WI38 (cell line): ENCODE results near the gene NOTCH1.

Source experiments
- H3K4me3 ChIP-seq: 2 replicates; pipeline ENCODE4 v1.5.1; 2011; ENCODE audit warnings: low read depth, mild to moderate bottlenecking, control low read depth, low read length
- CTCF ChIP-seq: IDR thresholded peaks from 2 replicates; pipeline ENCODE4 v1.5.1; 2012; ENCODE audit warnings: low read depth, mild to moderate bottlenecking, control low read depth, low read length

The NOTCH1 gene

DNA sequence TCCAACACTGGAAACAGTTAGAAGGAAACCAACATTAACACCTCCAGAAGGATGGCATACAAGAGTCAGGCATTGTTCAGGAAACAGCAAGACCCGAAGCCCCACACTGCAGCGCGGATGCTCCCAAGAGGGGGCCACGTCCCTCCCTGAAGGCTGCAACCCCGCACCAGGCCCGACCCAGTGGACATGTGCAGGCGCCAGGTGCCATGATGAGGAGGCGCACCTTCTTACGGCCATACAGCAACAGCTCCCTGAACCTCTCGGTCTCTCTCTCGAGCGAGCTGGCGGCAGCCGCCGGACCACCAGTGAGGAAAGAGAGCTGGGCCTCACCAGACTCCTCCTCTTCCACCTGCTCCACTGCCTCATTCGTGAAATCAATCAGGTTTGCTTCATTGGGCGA, 83.2 kb downstream of the NOTCH1 start:
- no peak for TF ChIP-seq CTCF
- no peak overlapping the region for H3K4me3 ChIP-seq

DNA sequence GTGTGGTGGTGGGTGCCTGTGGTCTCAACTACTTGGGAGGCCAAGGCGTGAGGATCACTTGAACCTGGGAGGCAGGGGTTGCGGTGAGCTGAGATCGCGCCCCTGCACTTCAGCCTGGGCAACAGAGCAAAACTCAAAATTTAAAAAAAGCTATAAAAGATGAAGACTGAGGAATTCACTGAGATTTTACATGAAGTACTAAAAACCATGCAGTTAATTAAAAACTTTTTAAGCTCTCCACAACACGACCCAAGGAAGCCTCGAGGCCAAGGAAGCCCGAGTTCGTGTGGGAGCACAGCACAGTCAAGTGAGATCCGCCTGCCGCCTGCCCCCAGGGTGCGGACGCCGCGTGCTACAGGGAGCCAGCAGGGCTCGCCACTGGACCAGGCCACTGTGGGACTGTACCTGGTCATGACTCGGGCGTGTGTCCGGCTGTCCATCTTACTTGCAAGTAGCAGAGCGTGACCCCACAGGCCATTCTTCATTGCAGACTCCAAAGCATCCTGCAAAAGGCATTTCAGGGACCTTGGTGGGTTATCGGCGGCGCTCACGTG, 85.0 kb downstream of the NOTCH1 start:
- H3K4me3 ChIP-seq, result no peak overlapping the region
- no peak for TF ChIP-seq CTCF

DNA sequence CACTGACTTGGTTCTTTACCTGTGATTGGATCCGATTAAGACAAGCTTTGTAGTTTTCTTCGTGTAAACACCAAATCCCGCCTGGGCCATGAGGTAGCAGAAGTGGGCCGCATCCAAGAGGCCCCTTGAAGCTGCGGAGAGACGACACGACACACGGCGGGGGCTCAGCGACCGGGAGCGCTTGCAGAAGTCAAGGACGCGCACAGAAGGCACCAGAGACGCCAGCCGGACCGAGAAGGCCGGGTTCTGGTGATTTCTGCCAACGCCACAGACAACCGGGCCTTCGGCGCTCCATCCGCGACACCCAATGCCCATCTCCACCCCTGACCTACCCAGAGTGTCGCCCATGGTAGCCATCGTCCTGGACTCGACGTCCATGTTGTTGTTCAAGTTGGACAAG, 86.4 kb downstream of the NOTCH1 start:
- no peak for TF ChIP-seq CTCF
- no peak overlapping the region for H3K4me3 ChIP-seq

GRCh38 chr9:136457326-136457725, 88.5 kb downstream of the NOTCH1 start:
- no peak overlapping the region for H3K4me3 ChIP-seq
- no peak for TF ChIP-seq CTCF

GRCh38 chr9:136456258-136456657, 89.6 kb downstream of the NOTCH1 start:
- TF ChIP-seq CTCF, result no peak
- H3K4me3 ChIP-seq, result no peak overlapping the region

- H3K4me3 ChIP-seq, result no peak overlapping the region
- no peak for TF ChIP-seq CTCF
Measured at GRCh38 chr9:136455043-136456002, 90.5 kb downstream of the NOTCH1 start.
